ENCODE results near the gene GRAPL.
"Not testable (repeated sequence)": the region's sequence is repeated elsewhere in the genome, so short reads cannot be mapped to it uniquely, and the experiment has no call there.

Gene GRAPL

GRCh38 chr17:19188870-19189708 lies 61.7 kb downstream of the GRAPL start:
- DNase-seq (ENCODE audit: low read depth): not testable (repeated sequence)

- not testable (repeated sequence) for DNase-seq (ENCODE audit: low read depth)
Measured at GRCh38 chr17:19189781-19190405, 62.5 kb downstream of the GRAPL start.

- not testable (repeated sequence) for DNase-seq (ENCODE audit: low read depth)
Measured at GRCh38 chr17:19196382-19197204, 69.2 kb downstream of the GRAPL start.

- DNase-seq (ENCODE audit: low read depth): not testable (repeated sequence)
Measured at GRCh38 chr17:19202448-19202847, 75.1 kb downstream of the GRAPL start.

- not testable (repeated sequence) for DNase-seq (ENCODE audit: low read depth)
Measured at GRCh38 chr17:19203429-19203828, 76.0 kb downstream of the GRAPL start.
